Activated CD4-positive, alpha-beta memory T cell treated with anti-CD3 and anti-CD28 coated beads, Interleukin-2, amount 10 ng/mL, durations not matched to agents 7 days and 5 days (primary cell): ENCODE data around the gene RFX1. TPM values are rescaled to one million over a fixed set of nuclear protein-coding genes. Genes with fewer than 3 reads are reported as not detected.
"Not testable (repeated sequence)": the region's sequence is repeated elsewhere in the genome, so short reads cannot be mapped to it uniquely, and the experiment has no call there.

Experiments
- CTCF ChIA-PET: fragments of 350-600 bp; sonication (Branson Sonifier 250); formaldehyde crosslinking; loops from one replicate; lab custom pipeline; 2021; ENCODE audit warnings: antibody characterized with exemption, inconsistent platforms; lab: Charles Lee
- POLR2A ChIA-PET: fragments of 350-600 bp; sonication (Branson Sonifier 250); formaldehyde crosslinking; loops from one replicate; lab custom pipeline; 2021; ENCODE audit warnings: antibody characterized with exemption; lab: Charles Lee
- DNase-seq: peaks from one replicate; pipeline ENCODE4 v3.0.0-alpha.2; 2020
- H3K27ac Mint-ChIP-seq: one replicate; pipeline ENCODE4 v1.8.0; 2021; ENCODE audit warnings: mild to moderate bottlenecking, mixed read lengths
- H3K27me3 Mint-ChIP-seq: one replicate; pipeline ENCODE4 v1.8.0; 2021; ENCODE audit warnings: mixed read lengths
- H3K36me3 Mint-ChIP-seq: one replicate; pipeline ENCODE4 v1.8.0; 2021; ENCODE audit warnings: low read depth, mixed read lengths
- H3K4me1 Mint-ChIP-seq: one replicate; pipeline ENCODE4 v1.8.0; 2021; ENCODE audit warnings: mixed read lengths
- H3K4me3 Mint-ChIP-seq: one replicate; pipeline ENCODE4 v1.8.0; 2021; ENCODE audit warnings: mild to moderate bottlenecking, mixed read lengths
- H3K9me3 Mint-ChIP-seq: one replicate; pipeline ENCODE4 v1.8.0; 2021; ENCODE audit warnings: mixed read lengths
- total RNA-seq, 2 experiments: library from RNA; stranded (reverse); gene quantifications; one replicate each; pipeline ENCODE4 v1.2.3, GENCODE V29; 2021

The RFX1 gene
- total RNA-seq, 2 experiments from 2014 or later: 16.8 to 18.6 TPM

DNA sequence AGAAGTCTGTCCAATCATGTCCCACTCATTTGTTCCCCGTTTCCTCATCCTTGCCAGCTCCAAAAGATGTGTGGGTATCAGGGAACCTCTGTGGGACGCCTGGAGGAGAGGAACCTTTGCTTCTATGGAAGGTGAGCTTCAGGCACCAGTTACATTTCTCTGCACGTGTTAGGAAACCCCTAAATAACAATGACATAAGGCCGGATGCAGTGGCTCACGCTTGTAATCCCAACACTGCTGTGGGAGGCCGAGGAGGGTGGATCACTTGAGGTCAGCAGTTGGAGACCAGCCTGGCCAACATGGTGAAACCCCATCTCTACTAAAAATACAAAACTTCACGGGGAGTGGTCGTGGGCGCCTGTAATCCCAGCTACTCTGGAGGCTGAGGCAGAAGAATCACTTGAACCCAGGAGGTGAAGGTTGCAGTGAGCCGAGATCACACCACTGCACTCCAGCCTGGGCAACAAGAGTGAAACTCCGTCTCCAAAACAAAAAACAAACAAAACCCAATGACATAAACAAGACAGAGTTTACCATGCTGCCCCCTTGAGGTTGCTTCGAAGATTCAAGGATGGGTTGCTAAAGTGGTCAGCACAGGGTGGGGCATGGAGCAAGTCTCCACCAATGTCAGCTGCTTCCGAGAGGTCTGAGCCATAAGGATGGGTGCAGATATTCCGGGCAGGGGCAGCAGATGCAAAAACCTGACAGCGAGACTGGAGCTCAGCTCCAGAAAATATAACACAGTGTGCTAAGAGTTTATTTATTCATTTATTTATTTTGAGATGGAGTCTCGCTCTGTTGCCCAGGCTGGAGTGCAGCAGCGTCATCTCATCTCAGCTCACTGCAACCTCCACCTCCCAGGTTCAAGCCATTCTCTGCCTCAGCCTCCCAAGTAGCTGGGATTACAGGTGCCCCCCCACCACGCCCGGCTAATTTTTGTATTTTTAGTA, 36.8 kb upstream of the RFX1 start:
- peak; percentile 57 for DNase-seq
- Mint-ChIP-seq H3K36me3 (peaks cover 47% of the 10 kb centered on the region), H3K27ac (peak overlapping the region; percentile 75), H3K4me1 (peaks cover 14% of the 10 kb centered on the region)
- not testable (repeated sequence) for H3K4me3 Mint-ChIP-seq, H3K9me3 Mint-ChIP-seq, H3K27me3 Mint-ChIP-seq
- ChIA-PET POLR2A (interaction anchor here (0.6 to 2.1 kb wide), 3 partner anchors 11 to 209 kb away, joined by 3 to 13 read pairs (median 3); partner anchors contain the start of gene IL27RA), CTCF (interaction anchor here (1.0 to 4.1 kb wide), 11 partner anchors 10 to 162 kb away, joined by 3 to 26 read pairs (median 5); partner anchors contain the start of gene IL27RA)

DNA sequence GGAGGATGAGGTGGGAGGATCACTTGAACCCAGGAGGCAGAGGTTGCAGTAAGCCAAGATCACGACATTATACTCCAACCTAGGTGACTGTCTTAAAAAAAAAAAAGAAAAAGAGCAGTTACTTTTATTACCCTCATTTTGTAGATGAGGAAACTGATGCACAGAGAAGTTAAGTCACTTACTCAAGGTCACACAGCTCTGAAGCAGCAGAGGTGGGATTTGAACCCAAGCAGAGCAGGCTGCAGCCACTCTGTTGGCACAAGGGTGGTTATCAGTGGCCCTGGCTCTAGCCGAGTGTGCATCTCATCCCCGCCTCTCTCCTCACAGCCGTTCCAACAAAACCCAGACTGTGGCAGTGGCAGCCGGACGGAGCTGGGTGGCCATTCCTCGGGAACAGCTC, 33.1 kb upstream of the RFX1 start:
- Mint-ChIP-seq H3K4me1 (peaks cover 22% of the 10 kb centered on the region), H3K9me3 (no peaks in the 10 kb centered on the region), H3K27me3 (no peaks in the 10 kb centered on the region), H3K4me3 (no peak overlapping the region), H3K36me3 (peaks cover 44% of the 10 kb centered on the region), H3K27ac (no peak overlapping the region)
- DNase-seq: no peak
- ChIA-PET CTCF (no interaction called here), POLR2A (interaction anchor here (1.2 kb wide), 1 partner anchor 12 kb away, joined by 3 read pairs; no protein-coding TSS in a partner anchor)

DNA sequence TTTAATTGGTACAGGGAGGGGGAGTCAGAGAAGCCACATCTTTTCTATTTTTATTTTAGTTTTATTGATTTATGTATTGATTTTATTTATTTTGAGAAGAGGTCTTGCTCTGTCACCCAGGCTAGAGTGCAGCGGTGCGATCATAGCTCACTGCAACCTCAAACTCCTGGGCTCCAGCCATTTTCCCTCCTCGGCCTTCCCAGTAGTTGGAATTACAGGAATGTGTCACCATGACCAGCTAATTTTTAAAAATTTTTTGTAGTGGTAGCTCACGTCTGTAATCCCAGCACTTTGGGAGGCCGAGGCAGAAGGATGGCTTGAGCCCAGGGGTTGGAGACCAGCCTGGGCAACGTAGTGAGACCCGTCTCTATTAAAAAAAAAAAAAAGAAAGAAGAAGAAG, 29.6 kb upstream of the RFX1 start:
- H3K27ac Mint-ChIP-seq: no peak overlapping the region
- H3K36me3 Mint-ChIP-seq: peaks cover 41% of the 10 kb centered on the region
- peaks cover 24% of the 10 kb centered on the region for H3K4me1 Mint-ChIP-seq
- H3K27me3 Mint-ChIP-seq: no peaks in the 10 kb centered on the region
- CTCF ChIA-PET: interaction anchor here (1.0 to 1.4 kb wide), 2 partner anchors 19 to 23 kb away, joined by 3 read pairs; no protein-coding TSS in a partner anchor
- H3K9me3 Mint-ChIP-seq: no peaks in the 10 kb centered on the region
- H3K4me3 Mint-ChIP-seq: no peak overlapping the region
- POLR2A ChIA-PET: no interaction called here
- DNase-seq: no peak

DNA sequence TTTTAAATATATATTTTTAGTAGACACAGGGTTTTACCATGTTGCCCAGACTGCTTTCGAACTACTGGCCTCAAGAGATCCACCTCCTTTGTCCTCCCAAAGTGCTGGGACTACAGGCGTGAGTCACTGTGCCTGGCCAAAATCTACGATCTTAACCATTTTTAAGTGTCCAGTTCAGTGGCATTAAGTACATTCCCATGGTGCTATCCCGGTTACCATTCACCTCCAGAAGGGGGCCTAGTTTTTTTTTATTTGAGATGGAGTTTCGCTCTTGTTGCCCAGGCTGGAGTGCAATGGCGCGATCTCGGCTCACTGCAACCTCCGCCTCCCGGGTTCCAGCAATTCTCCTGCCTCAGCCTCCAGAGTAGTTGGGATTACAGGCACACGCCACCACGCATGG, 29.0 kb upstream of the RFX1 start:
- POLR2A ChIA-PET: not testable (repeated sequence)

DNA sequence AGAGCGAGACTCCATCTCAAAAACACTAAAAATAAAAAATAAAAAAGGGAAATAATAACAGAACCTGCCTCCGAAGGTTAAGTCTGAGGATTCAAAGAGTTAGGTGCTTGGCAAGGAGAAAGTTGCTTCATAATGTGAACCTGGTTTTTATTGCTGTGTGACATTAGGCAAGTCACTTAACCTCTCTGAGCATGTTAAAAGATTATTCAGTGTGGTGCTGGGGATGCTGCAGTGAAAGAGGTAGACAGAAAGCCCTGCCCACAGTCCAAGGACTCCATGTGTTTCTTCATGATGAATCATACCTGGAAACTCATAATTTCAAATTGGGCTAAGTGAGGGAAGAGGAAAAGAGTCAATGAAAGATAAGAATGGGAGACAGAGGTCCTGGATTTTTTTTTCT, 27.8 kb upstream of the RFX1 start:
- Mint-ChIP-seq H3K9me3 (no peaks in the 10 kb centered on the region), H3K36me3 (peaks cover 31% of the 10 kb centered on the region), H3K27me3 (peaks cover 1% of the 10 kb centered on the region), H3K4me3 (no peak overlapping the region), H3K27ac (no peak overlapping the region), H3K4me1 (peaks cover 28% of the 10 kb centered on the region)
- CTCF ChIA-PET: interaction anchor here (0.8 to 2.1 kb wide), 3 partner anchors 14 to 37 kb away, joined by 3 to 5 read pairs (median 3); no protein-coding TSS in a partner anchor
- DNase-seq: no peak
- POLR2A ChIA-PET: interaction anchor here (3.6 kb wide), 1 partner anchor 28 kb away, joined by 49 read pairs; the partner anchor contains the start of gene RFX1

More for the DNA sequence above, 29.0 kb upstream of the RFX1 start:
- H3K27ac Mint-ChIP-seq, H3K27me3 Mint-ChIP-seq, DNase-seq, H3K9me3 Mint-ChIP-seq, H3K4me3 Mint-ChIP-seq: not testable (repeated sequence)
- Mint-ChIP-seq H3K4me1 (peaks cover 27% of the 10 kb centered on the region), H3K36me3 (peaks cover 39% of the 10 kb centered on the region)
- CTCF ChIA-PET: interaction anchor here (1.0 to 1.4 kb wide), 2 partner anchors 19 to 24 kb away, joined by 3 read pairs; no protein-coding TSS in a partner anchor

DNA sequence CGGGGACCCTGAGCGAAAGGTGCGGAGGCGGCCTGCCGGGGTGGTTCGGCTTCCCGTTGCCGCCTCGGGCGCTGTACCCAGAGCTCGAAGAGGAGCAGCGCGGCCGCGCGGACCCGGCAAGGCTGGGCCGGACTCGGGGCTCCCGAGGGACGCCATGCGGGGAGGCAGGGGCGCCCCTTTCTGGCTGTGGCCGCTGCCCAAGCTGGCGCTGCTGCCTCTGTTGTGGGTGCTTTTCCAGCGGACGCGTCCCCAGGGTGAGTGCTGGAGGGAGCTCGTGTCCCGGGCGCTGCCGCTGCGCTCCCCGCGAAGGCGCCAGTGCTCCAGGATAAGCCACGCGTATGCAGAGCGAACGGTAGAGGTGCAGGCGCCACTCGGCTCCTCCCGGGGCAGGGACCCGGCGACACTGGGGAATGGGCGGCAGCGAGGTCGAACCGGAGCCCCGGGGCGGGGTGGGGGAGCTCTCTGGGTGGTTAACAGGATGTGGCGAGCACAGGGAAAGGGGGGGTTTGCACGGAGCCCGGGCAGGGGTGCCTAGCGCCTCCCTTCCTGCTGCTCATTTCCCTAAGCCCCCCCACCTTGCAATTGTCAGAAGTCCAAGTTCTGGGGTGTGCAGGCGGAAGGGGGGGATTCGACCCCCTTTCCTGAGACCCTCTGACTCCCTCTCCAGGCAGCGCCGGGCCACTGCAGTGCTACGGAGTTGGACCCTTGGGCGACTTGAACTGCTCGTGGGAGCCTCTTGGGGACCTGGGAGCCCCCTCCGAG, 25.8 kb upstream of the RFX1 start, which contains the start of gene IL27RA:
TSS of gene IL27RA (plus strand) at position 44 of the 762 bp plus-strand sequence. CDS start at position 155, 111 bp downstream.
- H3K36me3 Mint-ChIP-seq: peaks cover 17% of the 10 kb centered on the region
- peak within 1 kb of the TSS; percentile 82 for H3K27ac Mint-ChIP-seq
- peaks cover 5% of the 10 kb centered on the region for H3K27me3 Mint-ChIP-seq
- ChIA-PET POLR2A (interaction anchor here (0.7 to 3.6 kb wide), 40 partner anchors 8 to 865 kb away, joined by 3 to 49 read pairs (median 4); partner anchors contain the start of genes ADGRE5, C19orf53, DCAF15 and MISP3), CTCF (interaction anchor here (0.7 to 2.6 kb wide), 17 partner anchors 8 to 159 kb away, joined by 3 to 17 read pairs (median 4); partner anchors contain the start of genes ASF1B, DCAF15 and MISP3)
- peak; percentile 87 for DNase-seq
- peak within 1 kb of the TSS; percentile 93 for H3K4me3 Mint-ChIP-seq
- H3K9me3 Mint-ChIP-seq: no peaks in the 10 kb centered on the region
- peaks cover 25% of the 10 kb centered on the region for H3K4me1 Mint-ChIP-seq

DNA sequence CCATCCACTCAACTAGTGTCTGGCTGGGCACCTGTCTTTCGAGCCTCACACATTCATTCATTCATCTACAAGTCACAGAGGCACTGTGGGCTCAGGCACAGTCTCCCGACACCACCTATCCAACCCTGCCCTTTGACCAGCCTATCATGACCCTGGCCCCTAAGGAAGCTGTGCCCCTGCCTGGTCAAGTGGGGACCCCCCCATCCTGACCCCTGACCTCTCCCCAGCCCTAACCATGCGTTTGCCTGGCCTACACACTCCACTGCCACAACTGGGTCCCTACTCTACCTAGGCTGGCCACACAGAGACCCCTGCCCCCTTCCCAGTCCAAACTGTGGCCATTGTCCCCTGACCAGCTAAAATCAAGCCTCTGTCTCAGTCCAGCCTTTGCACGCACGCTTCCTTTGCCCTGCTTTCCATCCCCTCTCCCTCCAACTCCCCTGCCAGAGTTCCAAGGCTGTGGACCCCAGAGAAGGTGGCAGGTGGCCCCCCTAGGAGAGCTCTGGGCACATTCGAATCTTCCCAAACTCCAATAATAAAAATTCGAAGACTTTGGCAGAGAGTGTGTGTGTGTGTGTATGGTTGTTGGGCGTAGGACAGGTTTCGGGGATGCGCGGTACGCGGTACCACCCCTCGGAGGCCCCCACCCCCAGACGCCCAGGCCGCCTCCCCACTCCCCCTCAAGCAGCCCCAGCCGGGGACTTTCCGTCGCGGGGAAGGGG, 25.0 kb upstream of the RFX1 start:
- CTCF ChIA-PET: interaction anchor here (0.7 to 2.6 kb wide), 18 partner anchors 7 to 159 kb away, joined by 3 to 17 read pairs (median 4); partner anchors contain the start of genes ASF1B, DCAF15, MISP3 and RFX1
- Mint-ChIP-seq H3K27ac (peak overlapping the region; percentile 79), H3K27me3 (peaks cover 5% of the 10 kb centered on the region), H3K4me3 (peak overlapping the region; percentile 93), H3K9me3 (no peaks in the 10 kb centered on the region), H3K4me1 (peaks cover 27% of the 10 kb centered on the region), H3K36me3 (peaks cover 14% of the 10 kb centered on the region)
- no peak for DNase-seq
- POLR2A ChIA-PET: interaction anchor here (0.8 to 3.6 kb wide), 37 partner anchors 9 to 864 kb away, joined by 3 to 49 read pairs (median 5); partner anchors contain the start of genes ADGRE5, C19orf53, DCAF15 and MISP3

DNA sequence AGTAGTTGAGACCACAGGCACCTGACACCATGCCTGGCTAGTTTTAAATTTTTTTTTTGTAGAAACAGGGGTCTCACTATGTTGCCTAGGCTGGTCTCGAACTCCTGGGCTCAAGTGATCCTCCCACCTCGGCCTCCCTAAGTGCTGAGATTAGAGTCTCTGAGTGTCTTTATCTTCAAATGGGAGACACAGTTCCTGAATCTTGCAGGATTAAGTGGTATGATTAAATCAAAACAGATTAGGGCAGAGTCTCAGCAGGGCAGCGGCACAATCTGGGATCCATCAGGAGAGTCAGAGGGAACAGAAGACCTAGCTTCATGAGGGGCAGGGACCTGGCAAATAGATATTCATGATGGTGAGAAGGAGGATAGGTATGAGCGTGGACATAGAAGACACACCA, 22.8 kb upstream of the RFX1 start:
- Mint-ChIP-seq H3K9me3 (no peaks in the 10 kb centered on the region), H3K4me3 (peak overlapping the region; percentile 23), H3K27me3 (peaks cover 5% of the 10 kb centered on the region), H3K36me3 (peaks cover 9% of the 10 kb centered on the region), H3K4me1 (peaks cover 27% of the 10 kb centered on the region), H3K27ac (no peak overlapping the region)
- DNase-seq: no peak
- CTCF ChIA-PET: interaction anchor here (0.6 to 1.1 kb wide), 4 partner anchors 30 to 1063 kb away, joined by 3 to 5 read pairs (median 3); partner anchors contain the start of gene ASF1B
- POLR2A ChIA-PET: interaction anchor here (1.0 to 2.6 kb wide), 2 partner anchors 22 kb away, joined by 3 to 13 read pairs; partner anchors contain the start of gene RFX1

DNA sequence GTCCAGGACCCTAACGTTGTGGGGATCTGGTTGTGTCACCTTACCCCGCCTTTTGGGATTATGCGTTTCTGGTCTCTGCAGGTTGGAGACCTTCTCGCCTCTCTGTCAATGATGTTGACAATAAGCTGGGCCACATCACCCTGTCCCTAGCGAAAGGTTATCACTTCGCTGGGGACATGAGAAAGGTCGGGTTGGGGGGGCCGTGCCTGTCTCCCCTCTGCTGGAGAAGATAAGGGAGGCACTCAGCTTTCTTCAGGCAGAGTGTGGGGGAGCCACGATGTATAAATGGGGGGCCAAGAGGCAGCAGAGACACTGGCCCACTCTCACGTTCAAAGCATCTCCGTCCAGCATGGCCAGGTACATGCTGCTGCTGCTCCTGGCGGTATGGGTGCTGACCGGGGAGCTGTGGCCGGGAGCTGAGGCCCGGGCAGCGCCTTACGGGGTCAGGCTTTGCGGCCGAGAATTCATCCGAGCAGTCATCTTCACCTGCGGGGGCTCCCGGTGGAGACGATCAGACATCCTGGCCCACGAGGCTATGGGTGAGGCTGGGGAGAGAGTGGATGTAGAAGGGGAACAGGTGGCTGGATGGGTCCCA, 21.8 kb upstream of the RFX1 start, which contains the start of gene RLN3:
TSS of gene RLN3 (plus strand) at position 293 of the 595 bp plus-strand sequence. CDS start at position 350, 57 bp downstream.
- no peaks in the 10 kb centered on the region for H3K9me3 Mint-ChIP-seq
- peaks cover 8% of the 10 kb centered on the region for H3K36me3 Mint-ChIP-seq
- peaks cover 32% of the 10 kb centered on the region for H3K4me1 Mint-ChIP-seq
- peaks cover 5% of the 10 kb centered on the region for H3K27me3 Mint-ChIP-seq
- ChIA-PET CTCF (interaction anchor here (0.6 kb wide), 1 partner anchor 74 kb away, joined by 3 read pairs; no protein-coding TSS in a partner anchor), POLR2A (interaction anchor here (0.9 to 2.6 kb wide), 2 partner anchors 11 to 21 kb away, joined by 3 to 13 read pairs; partner anchors contain the start of gene RFX1)
- no peak within 1 kb of the TSS for H3K27ac Mint-ChIP-seq
- peak within 1 kb of the TSS; percentile 23 for H3K4me3 Mint-ChIP-seq
- no peak for DNase-seq

DNA sequence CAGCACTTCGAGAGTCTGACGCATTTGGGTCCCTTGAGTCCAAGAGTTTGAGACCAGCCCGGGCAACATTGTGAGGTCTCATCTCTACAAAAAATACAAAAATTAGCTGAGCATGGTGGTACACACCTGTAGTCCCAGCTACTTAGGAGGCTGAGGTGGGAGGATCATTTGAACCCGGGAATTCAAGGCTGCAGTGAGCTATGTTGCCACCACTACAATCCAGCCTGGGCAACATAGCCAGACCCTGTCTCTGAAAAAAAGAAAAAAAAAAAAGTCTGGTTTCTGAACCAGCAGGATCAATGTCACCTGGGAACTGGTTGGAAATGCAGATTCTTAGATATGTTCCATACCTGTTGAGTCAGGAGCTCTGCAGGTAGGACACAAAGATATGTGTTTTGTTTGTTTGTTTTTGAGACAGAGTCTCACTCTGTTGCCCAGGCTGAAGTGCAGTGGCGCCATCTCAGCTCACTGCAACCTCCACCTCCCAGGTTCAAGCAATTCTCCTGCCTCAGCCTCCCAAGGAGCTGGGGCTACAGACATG, 20.6 kb upstream of the RFX1 start:
- not testable (repeated sequence) for H3K27ac Mint-ChIP-seq, H3K4me3 Mint-ChIP-seq, DNase-seq, H3K27me3 Mint-ChIP-seq, H3K36me3 Mint-ChIP-seq, H3K9me3 Mint-ChIP-seq
- peaks cover 28% of the 10 kb centered on the region for H3K4me1 Mint-ChIP-seq
- ChIA-PET CTCF (interaction anchor here (0.7 kb wide), 1 partner anchor 24 kb away, joined by 3 read pairs; no protein-coding TSS in a partner anchor), POLR2A (interaction anchor here (1.1 to 2.6 kb wide), 2 partner anchors 20 to 74 kb away, joined by 4 to 13 read pairs; partner anchors contain the start of genes DCAF15 and RFX1)
